NCI-H526 (cell line): Measurements from ENCODE around the gene TNFSF9.

Experiments
- DNase-seq, 2 experiments: peaks; one replicate each; lab custom pipeline; 2025; lab: John Stamatoyannopoulos, UW

TNFSF9 gene

GRCh38 chr19:6530386-6531162 lies at the start of gene TNFSF9:
Gene TNFSF9 (plus strand): TSS chr19:6531026. CDS start chr19:6531037, 11 bp downstream.
- peak; percentile 57 to 78 for DNase-seq

GRCh38 chr19:6481541-6482342 lies 49.1 kb upstream of the TNFSF9 start, which contains the start of gene DENND1C:
Gene DENND1C (minus strand): TSS chr19:6481787. CDS start chr19:6481695, 92 bp downstream.
- peak in 1 of 2 experiments; percentile 3 for DNase-seq

GRCh38 chr19:6482343-6482686 lies 48.5 kb upstream of the TNFSF9 start:
- no peak for DNase-seq

- DNase-seq, result no peak
Measured at GRCh38 chr19:6483235-6483634, 47.6 kb upstream of the TNFSF9 start.

GRCh38 chr19:6484230-6484629 lies 46.6 kb upstream of the TNFSF9 start:
- no peak for DNase-seq

GRCh38 chr19:6484831-6485230 lies 46.0 kb upstream of the TNFSF9 start:
- DNase-seq, result no peak

- no peak for DNase-seq
Measured at GRCh38 chr19:6489278-6490061, 41.4 kb upstream of the TNFSF9 start.

GRCh38 chr19:6490134-6490533 lies 40.7 kb upstream of the TNFSF9 start:
- DNase-seq, result no peak

GRCh38 chr19:6491802-6492592 lies 38.8 kb upstream of the TNFSF9 start:
- no peak for DNase-seq

GRCh38 chr19:6494438-6495036 lies 36.3 kb upstream of the TNFSF9 start:
- no peak for DNase-seq

GRCh38 chr19:6495947-6496346 lies 34.9 kb upstream of the TNFSF9 start:
- no peak for DNase-seq

GRCh38 chr19:6498294-6499036 lies 32.4 kb upstream of the TNFSF9 start:
- DNase-seq, result no peak

GRCh38 chr19:6499052-6499790 lies 31.6 kb upstream of the TNFSF9 start:
- DNase-seq, result no peak

- no peak for DNase-seq
Measured at GRCh38 chr19:6500837-6501739, 29.7 kb upstream of the TNFSF9 start.

- peak in 1 of 2 experiments; percentile 46 for DNase-seq
Measured at GRCh38 chr19:6501740-6502648, 28.8 kb upstream of the TNFSF9 start, which contains the start of gene TUBB4A. Gene TUBB4A (minus strand): TSS chr19:6502309. CDS start chr19:6502212, 97 bp downstream.

GRCh38 chr19:6503407-6504201 lies 27.2 kb upstream of the TNFSF9 start:
- DNase-seq, result no peak
